Activated naive CD8-positive, alpha-beta T cell treated with anti-CD3 and anti-CD28 coated beads for 36 hours (primary cell): Measurements from ENCODE around the gene SHOX. TPM values are rescaled to one million over a fixed set of nuclear protein-coding genes. Genes with fewer than 3 reads are reported as not detected.

Experiments
- DNase-seq: peaks from one replicate; pipeline ENCODE4 v3.0.0; 2021
- H3K27ac Mint-ChIP-seq: one replicate; pipeline ENCODE4 v1.8.0; 2022; ENCODE audit warnings: mild to moderate bottlenecking, moderate library complexity, mixed read lengths
- H3K27me3 Mint-ChIP-seq: one replicate; pipeline ENCODE4 v1.8.0; 2022; ENCODE audit warnings: mild to moderate bottlenecking, mixed read lengths
- H3K36me3 Mint-ChIP-seq: one replicate; pipeline ENCODE4 v1.8.0; 2021; ENCODE audit warnings: mild to moderate bottlenecking, mixed read lengths
- H3K4me1 Mint-ChIP-seq: one replicate; pipeline ENCODE4 v1.8.0; 2021; ENCODE audit warnings: mixed read lengths
- H3K4me3 Mint-ChIP-seq: one replicate; pipeline ENCODE4 v1.8.0; 2022; ENCODE audit warnings: mild to moderate bottlenecking, moderate library complexity, mixed read lengths
- H3K9me3 Mint-ChIP-seq: one replicate; pipeline ENCODE4 v1.8.0; 2022; ENCODE audit warnings: mixed read lengths
- total RNA-seq, 2 experiments: library from RNA; stranded (reverse); gene quantifications; one replicate each; pipeline ENCODE4 v1.2.3, GENCODE V29; 2021

SHOX gene
- total RNA-seq, 2 experiments from 2014 or later, result not detected

DNA sequence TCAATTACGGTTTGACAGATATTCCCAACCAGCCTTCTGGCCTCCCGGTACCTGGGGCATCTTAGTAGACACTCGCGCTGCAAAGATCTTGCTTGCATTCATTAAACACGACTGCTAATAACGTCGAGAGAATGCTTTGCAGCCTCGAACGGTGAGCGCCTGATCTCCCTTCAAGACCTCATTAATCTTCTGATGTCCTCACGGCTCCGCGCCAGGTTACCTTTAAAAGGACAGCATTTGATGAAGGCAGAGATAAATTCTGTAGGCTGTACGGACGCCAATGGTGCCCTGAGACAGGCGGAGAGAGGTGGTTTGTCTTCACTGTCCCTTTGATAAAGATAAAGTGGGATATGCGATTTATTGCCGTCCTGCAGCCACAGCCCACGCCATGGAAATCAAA lies 64.2 kb downstream of the SHOX start:
- DNase-seq, result no peak
- Mint-ChIP-seq H3K36me3 (peaks cover 2% of the 10 kb centered on the region), H3K4me3 (no peak overlapping the region), H3K27me3 (peaks cover 20% of the 10 kb centered on the region), H3K9me3 (peaks cover 11% of the 10 kb centered on the region), H3K4me1 (peaks cover 5% of the 10 kb centered on the region), H3K27ac (no peak overlapping the region)

DNA sequence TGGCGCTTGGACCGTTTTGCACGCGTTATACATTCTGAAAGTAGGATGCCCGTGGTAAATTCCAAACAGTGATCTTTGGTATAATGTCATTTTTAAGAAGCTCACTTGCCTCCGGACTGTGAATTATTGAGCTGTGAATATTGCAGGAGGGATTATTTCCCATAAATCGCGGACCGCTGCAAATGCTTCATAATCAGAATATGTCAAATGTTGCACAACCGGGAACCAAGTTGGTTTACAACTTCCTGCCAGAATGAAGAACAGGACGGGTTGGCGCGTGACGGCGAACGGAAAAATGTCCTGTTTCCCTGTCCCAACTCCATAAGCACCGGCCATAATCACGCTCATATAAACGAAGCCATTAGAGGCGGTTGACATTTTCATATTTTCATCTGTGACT lies 67.6 kb downstream of the SHOX start:
- H3K36me3 Mint-ChIP-seq, result peaks cover 2% of the 10 kb centered on the region
- H3K9me3 Mint-ChIP-seq, result peaks cover 11% of the 10 kb centered on the region
- peaks cover 5% of the 10 kb centered on the region for H3K4me1 Mint-ChIP-seq
- no peak for DNase-seq
- H3K27me3 Mint-ChIP-seq, result peaks cover 20% of the 10 kb centered on the region
- H3K27ac Mint-ChIP-seq, result no peak overlapping the region
- H3K4me3 Mint-ChIP-seq, result no peak overlapping the region

DNA sequence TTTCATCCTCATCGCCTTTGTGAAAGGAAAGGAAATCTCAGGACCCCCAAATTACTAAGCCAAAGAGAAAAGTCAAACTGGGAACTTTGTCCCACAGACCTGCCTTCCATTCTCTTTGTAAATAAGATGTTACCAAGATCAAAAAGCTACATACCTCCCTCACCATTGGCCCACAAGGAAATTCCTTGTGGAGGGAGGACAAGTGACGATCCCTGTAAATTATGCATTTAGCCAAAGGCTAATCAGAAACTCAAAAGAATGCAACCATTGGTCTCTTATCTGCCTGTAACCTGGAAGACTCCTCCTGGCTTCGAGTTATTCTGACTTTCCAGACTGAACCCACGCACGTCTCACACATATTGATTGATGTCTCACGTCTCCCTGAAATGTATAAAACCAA lies 70.3 kb downstream of the SHOX start:
- Mint-ChIP-seq H3K36me3 (peaks cover 2% of the 10 kb centered on the region), H3K4me1 (peaks cover 5% of the 10 kb centered on the region), H3K9me3 (peaks cover 11% of the 10 kb centered on the region), H3K27ac (no peak overlapping the region), H3K4me3 (no peak overlapping the region), H3K27me3 (peaks cover 20% of the 10 kb centered on the region)
- no peak for DNase-seq

DNA sequence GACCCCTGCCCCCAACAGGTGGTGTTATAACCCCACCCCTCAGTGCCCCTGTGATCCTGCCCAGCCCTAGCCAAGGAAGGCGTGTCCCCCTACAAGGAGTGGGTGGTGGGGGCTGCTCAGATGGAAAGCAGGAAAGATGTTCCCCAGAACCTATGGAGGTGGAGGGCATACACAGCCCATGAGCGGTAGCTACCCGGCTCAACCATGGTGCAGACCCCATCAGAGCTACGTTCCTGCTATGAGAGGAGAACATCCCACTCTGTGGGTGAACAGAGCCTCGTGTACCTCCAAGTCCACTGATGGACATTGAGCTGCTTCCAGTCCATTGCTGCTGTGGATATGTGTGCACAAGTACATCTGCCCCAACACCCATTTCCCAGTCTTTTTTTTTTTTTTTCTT lies 71.1 kb downstream of the SHOX start:
- Mint-ChIP-seq H3K4me3 (no peak overlapping the region), H3K27ac (no peak overlapping the region), H3K4me1 (peaks cover 5% of the 10 kb centered on the region), H3K9me3 (peaks cover 10% of the 10 kb centered on the region), H3K27me3 (peaks cover 20% of the 10 kb centered on the region), H3K36me3 (peaks cover 2% of the 10 kb centered on the region)
- no peak for DNase-seq

DNA sequence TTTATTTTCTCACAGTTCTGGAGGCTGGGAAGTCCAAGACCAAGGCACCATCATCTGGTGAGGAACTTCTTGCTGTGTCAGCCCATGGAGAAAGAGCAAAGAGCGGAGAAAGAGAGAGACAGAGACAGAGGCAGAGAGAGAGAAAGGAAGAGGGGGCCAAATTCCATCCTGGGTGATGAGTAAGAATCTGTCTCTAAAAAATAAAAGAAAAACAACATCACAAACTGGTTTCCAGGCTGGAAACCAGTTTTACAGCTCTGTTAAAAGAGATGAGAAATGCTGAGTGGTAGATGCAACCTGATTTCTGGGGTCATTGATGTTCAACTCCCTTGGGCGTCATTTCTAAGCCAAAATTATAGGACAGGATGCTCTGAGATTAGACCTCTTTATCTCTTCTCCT lies 72.9 kb downstream of the SHOX start:
- no peak overlapping the region for H3K4me3 Mint-ChIP-seq
- H3K4me1 Mint-ChIP-seq, result peaks cover 2% of the 10 kb centered on the region
- H3K9me3 Mint-ChIP-seq, result peaks cover 18% of the 10 kb centered on the region
- no peak for DNase-seq
- H3K36me3 Mint-ChIP-seq, result no peaks in the 10 kb centered on the region
- H3K27ac Mint-ChIP-seq, result no peak overlapping the region
- peaks cover 5% of the 10 kb centered on the region for H3K27me3 Mint-ChIP-seq

DNA sequence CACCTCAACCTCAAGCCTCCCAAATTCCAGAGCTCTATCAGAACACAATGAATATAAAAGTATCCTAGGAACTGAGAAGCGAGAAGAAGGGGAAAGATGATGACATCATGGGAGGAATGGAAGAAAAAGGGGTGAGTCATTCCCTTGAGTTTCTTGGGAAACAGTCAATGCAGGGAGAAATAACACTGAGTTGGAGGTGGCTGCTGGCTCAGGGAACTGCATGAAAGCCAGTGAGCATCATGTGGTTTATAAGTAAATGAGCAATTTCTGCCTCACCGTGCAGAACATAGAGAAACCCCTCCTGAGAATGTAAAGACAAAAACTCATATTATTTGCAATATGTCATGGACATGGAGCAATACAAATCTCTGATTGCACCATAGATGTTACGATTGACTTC lies 73.3 kb downstream of the SHOX start:
- H3K27me3 Mint-ChIP-seq, result peaks cover under 1% of the 10 kb centered on the region

More for the DNA sequence above, 73.3 kb downstream of the SHOX start:
- H3K4me3 Mint-ChIP-seq, result no peak overlapping the region
- H3K36me3 Mint-ChIP-seq, result no peaks in the 10 kb centered on the region
- peaks cover 16% of the 10 kb centered on the region for H3K9me3 Mint-ChIP-seq
- no peak for DNase-seq
- no peak overlapping the region for H3K27ac Mint-ChIP-seq
- H3K4me1 Mint-ChIP-seq, result no peaks in the 10 kb centered on the region

Other genes starting within 250 kb of the SHOX start
- 10 to 100 TPM; 25.5 to 30.6 TPM for gene PPP2R3B, start 243.9 kb upstream of the SHOX start, total RNA-seq